OCI-LY3 (cell line): ENCODE measurements around the gene TNNI3K.

ENCODE experiments used
- EZH2phosphoT487 ChIP-seq: fragments of 200-600 bp; shearing (Covaris generic); IDR thresholded peaks from 2 replicates; pipeline ENCODE4 v1.6.1; 2018; ENCODE audit warnings: antibody characterized with exemption, mixed run types, low read depth
- TF ChIP-seq, protein P1 (sequence below): fragments of 200-600, 300-600 bp; sonication (generic); IDR thresholded peaks from 2 replicates; pipeline ENCODE4 v1.5.1; 2014; ENCODE audit warnings: antibody characterized with exemption, low read length, low read depth

DNA sequence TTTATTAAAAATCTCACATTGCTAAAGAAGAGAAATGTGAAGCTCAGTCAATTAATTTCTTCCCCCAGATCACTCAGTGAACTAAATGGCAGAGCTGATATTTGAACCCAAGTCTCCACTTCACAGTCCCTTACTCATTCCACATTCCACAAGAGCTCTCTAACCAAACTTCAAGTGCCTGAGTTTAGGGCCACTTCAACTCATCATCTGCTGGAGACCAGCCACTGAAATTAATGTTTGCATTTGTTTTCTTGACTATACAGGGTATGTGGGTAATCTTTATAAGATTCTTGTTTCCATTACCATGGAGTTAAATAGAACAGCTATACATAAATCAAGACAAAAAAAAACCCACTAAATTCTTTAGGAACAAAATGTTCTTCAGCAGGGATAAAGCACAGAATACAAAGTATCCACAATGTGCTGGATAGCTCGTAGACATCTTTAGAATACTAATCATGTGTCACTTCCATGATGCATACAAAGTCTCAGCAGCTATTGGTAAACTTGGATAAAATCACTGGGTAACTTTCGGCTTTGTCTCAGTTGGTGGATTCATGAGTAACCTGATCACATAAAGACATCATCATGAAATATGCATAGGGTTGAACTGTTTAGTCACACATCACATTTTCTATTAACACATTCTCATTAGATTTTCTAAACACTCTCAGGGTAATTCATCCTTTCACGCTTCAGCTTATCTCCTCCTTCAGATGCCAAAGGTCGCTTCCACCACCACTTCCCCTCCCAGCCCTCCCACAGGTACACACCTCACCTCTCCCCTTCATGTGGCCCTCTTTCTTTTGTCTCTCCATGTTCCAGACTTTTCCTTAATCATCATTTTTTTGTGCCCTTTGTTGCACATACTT lies 187.5 kb downstream of the TNNI3K start:
- TF ChIP-seq, protein P1, sequence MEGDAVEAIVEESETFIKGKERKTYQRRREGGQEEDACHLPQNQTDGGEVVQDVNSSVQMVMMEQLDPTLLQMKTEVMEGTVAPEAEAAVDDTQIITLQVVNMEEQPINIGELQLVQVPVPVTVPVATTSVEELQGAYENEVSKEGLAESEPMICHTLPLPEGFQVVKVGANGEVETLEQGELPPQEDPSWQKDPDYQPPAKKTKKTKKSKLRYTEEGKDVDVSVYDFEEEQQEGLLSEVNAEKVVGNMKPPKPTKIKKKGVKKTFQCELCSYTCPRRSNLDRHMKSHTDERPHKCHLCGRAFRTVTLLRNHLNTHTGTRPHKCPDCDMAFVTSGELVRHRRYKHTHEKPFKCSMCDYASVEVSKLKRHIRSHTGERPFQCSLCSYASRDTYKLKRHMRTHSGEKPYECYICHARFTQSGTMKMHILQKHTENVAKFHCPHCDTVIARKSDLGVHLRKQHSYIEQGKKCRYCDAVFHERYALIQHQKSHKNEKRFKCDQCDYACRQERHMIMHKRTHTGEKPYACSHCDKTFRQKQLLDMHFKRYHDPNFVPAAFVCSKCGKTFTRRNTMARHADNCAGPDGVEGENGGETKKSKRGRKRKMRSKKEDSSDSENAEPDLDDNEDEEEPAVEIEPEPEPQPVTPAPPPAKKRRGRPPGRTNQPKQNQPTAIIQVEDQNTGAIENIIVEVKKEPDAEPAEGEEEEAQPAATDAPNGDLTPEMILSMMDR: no peak
- TF ChIP-seq EZH2phosphoT487: no peak
